GM11168 (cell line): ENCODE data around the gene PCDHB3.
"Not testable (repeated sequence)": the region's sequence is repeated elsewhere in the genome, so short reads cannot be mapped to it uniquely, and the experiment has no call there.

Experiments used
- in situ Hi-C: fragments of 300-500 bp; cut with MboI; formaldehyde crosslinking; loops from one replicate; pipeline ENCODE4 v1.12.0; 2022; ENCODE audit warnings: low sequenced_read_pairs; ENCODE audit not compliant: unreplicated experiment

Gene PCDHB3

DNA sequence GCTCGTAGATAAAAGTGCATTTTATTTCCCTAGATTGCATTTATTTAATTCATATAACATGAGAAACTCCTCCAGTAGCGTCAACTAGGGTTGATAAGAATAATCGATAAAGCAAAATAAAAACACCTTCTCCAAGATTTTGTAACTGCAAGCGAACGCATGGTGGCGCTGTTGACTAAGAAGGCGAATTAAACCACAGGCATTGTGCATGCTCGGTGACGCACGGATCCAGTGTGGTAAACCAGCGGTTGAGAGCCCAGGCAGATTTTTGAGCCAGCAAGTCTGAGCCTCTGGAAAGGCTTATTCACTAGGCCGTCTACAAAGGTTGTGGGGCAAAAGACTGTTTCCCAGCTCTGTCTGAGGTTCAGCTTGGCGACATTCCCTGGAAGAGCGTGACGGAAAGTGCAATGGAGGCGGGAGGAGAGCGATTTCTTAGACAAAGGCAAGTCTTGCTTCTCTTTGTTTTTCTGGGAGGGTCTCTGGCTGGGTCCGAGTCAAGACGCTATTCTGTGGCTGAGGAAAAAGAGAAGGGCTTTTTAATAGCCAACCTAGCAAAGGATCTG lies at the start of gene PCDHB3:
PCDHB3 (plus strand) TSS at position 231 of the 563 bp plus-strand sequence; CDS start at position 408, 177 bp downstream.
- in situ Hi-C loops = no loop called here

- in situ Hi-C loops = no loop called here
These were observed 49.4 kb upstream of the PCDHB3 start, which contains the start of gene PCDHB1 for GRCh38 chr5:141050622-141051520. TSS of gene PCDHB1 (plus strand) at chr5:141051374. CDS start at chr5:141051471, 97 bp downstream.

- in situ Hi-C loops = no loop called here
These were observed 48.8 kb upstream of the PCDHB3 start for GRCh38 chr5:141051521-141051866.

DNA sequence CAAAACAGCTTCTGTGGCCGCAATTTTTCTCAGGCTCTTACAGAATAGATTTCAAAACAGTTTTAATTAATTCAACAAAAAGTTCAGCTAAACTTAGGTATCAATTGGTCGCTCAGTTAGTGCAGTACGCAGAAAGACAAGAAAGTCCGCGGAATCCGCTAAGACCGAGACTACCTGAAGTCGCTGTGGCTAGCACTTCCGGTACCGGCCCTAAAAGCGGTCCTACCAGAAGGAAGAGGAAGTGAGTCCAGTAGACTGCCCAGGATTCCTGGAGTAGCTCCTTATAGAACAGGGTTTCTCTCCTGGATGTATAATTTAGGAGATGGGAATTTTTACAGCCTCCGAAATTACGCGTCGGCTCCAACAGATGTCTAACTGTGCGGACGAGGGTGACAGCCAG lies 22.4 kb upstream of the PCDHB3 start:
- in situ Hi-C loops = no loop called here

GRCh38 chr5:141082228-141082627 lies 18.0 kb upstream of the PCDHB3 start:
- in situ Hi-C loops = no loop called here

DNA sequence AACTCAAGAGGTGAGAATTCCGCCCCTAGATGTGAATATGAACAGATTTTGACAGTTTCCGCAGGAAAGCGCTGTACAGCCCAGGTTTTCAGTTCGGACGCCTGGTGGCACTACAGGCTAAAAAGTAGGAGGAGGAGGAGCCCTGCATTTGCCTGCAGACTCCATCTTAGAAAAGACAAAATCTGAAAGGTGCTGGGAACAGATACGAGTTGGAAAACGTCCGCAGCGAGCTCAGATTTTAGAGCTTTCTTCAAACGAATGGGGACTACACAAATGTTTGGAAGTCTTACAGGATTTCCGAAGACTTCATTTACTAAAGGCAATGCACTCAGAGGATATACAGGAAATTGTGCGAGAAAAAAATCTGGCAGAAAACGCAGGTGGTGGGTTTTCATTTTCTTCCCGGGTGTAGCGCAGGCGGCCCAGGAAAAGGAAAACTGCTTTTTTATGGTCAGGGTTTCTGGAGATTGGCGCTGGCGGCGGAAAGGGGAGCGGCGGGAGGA lies 15.7 kb upstream of the PCDHB3 start:
- in situ Hi-C loops = no loop called here

DNA sequence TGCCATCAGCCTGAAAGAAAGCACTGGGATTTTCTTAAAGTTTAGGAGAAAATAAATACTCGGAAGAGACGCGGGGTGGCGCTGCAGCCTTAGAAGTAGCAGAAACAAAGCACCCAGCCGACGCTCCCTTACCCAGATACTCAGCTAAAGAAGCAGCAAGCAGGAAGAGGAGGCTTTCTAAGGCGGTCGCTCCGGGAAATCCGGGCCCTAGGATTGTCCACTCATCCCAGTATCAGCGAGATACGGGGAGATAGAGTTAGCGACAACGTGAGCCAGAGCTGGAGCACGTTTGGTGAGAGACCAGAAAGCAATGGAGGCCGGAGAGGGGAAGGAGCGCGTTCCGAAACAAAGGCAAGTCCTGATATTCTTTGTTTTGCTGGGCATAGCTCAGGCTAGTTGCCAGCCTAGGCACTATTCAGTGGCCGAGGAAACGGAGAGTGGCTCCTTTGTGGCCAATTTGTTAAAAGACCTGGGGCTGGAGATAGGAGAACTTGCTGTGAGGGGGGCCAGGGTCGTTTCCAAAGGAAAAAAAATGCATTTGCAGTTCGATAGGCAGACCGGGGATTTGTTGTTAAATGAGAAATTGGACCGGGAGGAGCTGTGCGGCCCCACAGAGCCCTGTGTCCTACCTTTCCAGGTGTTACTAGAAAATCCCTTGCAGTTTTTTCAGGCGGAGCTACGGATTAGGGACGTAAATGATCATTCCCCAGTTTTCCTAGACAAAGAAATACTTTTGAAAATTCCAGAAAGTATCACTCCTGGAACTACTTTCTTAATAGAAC lies 5.6 kb upstream of the PCDHB3 start, which contains the start of gene PCDHB2:
PCDHB2 (plus strand) TSS at position 135 of the 782 bp plus-strand sequence; CDS start at position 311, 176 bp downstream.
- in situ Hi-C loops = no loop called here

GRCh38 chr5:141095263-141095641 lies 5.0 kb upstream of the PCDHB3 start:
- in situ Hi-C loops = no loop called here

- in situ Hi-C loops = not testable (repeated sequence)
These were observed 4.1 kb upstream of the PCDHB3 start for GRCh38 chr5:141096181-141096580.

DNA sequence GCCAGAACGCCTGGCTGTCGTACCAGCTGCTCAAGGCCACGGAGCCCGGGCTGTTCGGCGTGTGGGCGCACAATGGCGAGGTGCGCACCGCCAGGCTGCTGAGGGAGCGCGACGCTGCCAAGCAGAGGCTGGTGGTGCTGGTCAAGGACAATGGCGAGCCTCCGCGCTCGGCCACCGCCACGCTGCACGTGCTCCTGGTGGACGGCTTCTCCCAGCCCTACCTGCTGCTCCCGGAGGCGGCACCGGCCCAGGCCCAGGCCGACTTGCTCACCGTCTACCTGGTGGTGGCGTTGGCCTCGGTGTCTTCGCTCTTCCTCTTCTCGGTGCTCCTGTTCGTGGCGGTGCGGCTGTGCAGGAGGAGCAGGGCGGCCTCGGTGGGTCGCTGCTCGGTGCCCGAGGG lies 3.7 kb upstream of the PCDHB3 start:
- in situ Hi-C loops = not testable (repeated sequence)

DNA sequence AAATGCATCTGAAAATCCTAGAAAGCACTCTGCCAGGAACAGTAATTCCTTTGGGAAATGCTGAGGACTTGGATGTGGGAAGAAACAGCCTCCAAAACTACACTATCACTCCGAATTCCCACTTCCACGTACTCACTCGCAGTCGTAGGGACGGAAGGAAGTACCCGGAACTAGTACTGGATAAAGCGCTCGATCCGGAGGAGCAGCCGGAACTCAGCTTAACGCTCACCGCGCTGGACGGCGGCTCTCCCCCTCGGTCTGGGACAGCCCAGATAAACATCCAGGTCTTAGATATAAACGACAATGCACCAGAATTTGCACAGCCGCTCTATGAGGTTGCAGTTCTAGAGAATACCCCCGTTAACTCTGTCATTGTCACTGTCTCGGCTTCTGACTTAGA lies 786 bp downstream of the PCDHB3 start:
- in situ Hi-C loops = no loop called here

GRCh38 chr5:141102070-141102469 lies 1.8 kb downstream of the PCDHB3 start:
- in situ Hi-C loops = not testable (repeated sequence)

GRCh38 chr5:141102471-141102870 lies 2.2 kb downstream of the PCDHB3 start:
- in situ Hi-C loops = not testable (repeated sequence)

DNA sequence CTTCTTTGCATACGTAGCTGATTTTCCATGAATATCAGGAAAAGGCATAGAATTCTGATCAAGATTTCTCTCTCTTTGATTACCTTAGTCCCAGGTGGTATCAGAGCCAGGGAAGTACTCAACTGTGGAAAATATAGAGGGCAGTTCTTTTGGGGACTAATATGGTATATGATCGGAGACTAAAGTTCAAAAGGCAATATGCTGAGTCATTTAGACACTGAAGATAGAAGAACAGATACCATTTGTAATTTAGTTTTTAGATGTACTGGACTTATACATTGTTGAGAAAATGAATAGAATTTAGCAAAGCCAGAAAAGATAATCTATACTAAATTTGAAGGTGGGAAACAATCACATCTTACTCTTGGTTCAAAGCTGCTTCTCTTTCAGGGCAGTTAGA lies 5.1 kb downstream of the PCDHB3 start:
- in situ Hi-C loops = no loop called here

GRCh38 chr5:141119250-141119649 lies 19.0 kb downstream of the PCDHB3 start:
- in situ Hi-C loops = no loop called here

DNA sequence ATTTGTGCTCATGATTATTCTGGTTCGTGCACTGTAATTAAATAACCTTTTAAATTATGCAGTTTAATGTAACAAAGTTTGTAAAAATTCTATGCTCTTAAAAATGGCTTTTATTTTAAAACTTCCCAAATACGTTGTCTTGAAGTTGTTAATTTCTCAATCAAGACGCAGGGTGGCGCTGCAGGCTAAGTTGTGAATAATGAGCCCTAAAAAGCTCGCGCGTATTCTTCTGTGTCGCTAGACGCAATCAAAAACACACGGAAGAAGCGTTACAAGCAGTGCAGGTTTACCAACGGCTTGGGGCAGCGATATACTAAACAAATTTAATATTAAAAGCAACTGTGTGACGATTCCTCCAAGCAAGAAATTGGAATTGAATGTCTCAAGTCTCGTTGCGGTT lies 21.3 kb downstream of the PCDHB3 start, which contains the start of gene PCDHB4:
PCDHB4 (plus strand) TSS at position 256 of the 400 bp plus-strand sequence. CDS start 181 bp downstream, outside the sequence.
- in situ Hi-C loops = no loop called here

- in situ Hi-C loops = no loop called here
These were observed 21.7 kb downstream of the PCDHB3 start for GRCh38 chr5:141121985-141122384.

DNA sequence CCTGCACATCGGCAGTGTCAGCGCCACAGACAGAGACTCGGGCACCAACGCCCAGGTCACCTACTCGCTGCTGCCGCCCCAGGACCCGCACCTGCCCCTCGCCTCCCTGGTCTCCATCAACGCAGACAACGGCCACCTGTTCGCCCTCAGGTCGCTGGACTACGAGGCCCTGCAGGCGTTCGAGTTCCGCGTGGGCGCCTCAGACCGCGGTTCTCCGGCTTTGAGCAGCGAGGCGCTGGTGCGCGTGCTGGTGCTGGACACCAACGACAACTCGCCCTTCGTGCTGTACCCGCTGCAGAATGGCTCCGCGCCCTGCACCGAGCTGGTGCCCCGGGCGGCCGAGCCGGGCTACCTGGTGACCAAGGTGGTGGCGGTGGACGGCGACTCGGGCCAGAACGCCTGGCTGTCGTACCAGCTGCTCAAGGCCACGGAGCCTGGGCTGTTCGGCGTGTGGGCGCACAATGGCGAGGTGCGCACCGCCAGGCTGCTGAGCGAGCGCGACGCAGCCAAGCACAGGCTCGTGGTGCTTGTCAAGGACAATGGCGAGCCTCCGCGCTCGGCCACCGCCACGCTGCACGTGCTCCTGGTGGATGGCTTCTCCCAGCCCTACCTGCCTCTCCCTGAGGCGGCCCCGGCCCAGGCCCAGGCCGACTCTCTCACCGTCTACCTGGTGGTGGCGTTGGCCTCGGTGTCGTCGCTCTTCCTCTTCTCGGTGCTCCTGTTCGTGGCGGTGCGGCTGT lies 23.3 kb downstream of the PCDHB3 start:
- in situ Hi-C loops = not testable (repeated sequence)

- in situ Hi-C loops = no loop called here
These were observed 27.0 kb downstream of the PCDHB3 start for GRCh38 chr5:141127305-141127704.
